DMS79 (cell line): ENCODE results near the gene TMEM190.
"Not testable (repeated sequence)": the region's sequence is repeated elsewhere in the genome, so short reads cannot be mapped to it uniquely, and the experiment has no call there.

Source experiments
- DNase-seq: peaks from one replicate; lab custom pipeline; 2025; lab: John Stamatoyannopoulos, UW

TMEM190 gene

DNA sequence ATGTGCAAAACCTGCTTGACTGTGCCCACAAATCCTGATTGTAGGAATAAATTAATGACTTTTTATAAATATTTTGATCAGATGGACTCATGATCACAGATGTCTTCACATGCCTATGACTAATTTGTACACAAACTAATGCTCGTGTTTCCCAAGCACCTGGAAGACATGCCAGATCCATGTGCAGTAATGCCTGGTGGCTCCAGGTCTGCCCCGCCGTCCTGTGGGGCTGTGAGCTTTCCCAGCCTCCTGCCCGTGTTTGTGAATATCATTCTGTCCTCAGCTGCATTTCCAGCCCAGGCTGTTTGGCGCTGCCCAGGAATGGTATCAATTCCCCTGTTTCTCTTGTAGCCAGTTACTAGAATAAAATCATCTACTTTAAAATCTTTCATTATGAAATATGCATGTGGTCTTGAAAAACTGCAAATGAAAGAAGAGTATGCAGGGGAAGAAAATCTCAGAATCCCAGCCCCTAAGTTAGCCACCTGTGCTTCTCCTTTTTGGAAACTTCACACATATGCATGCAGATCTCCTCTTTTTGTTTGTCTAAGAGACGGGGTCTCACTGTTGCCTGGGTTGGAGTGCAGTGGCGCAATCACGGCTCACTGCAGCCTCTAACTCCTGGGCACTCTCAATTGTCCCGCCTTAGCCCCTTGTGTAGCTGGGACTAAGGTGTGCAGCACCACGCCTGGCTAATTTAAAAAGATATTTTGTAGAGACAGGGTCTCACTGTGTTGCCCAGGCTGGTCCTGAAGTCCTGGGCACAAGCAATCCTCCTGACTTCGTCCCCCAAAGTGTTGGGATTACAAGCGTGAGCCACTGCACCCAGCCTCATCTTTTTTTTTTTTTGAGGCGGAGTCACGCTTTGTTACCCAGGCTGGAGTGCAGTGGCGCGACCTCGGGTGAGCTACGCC lies 15.3 kb downstream of the TMEM190 start:
- no peak for DNase-seq

DNA sequence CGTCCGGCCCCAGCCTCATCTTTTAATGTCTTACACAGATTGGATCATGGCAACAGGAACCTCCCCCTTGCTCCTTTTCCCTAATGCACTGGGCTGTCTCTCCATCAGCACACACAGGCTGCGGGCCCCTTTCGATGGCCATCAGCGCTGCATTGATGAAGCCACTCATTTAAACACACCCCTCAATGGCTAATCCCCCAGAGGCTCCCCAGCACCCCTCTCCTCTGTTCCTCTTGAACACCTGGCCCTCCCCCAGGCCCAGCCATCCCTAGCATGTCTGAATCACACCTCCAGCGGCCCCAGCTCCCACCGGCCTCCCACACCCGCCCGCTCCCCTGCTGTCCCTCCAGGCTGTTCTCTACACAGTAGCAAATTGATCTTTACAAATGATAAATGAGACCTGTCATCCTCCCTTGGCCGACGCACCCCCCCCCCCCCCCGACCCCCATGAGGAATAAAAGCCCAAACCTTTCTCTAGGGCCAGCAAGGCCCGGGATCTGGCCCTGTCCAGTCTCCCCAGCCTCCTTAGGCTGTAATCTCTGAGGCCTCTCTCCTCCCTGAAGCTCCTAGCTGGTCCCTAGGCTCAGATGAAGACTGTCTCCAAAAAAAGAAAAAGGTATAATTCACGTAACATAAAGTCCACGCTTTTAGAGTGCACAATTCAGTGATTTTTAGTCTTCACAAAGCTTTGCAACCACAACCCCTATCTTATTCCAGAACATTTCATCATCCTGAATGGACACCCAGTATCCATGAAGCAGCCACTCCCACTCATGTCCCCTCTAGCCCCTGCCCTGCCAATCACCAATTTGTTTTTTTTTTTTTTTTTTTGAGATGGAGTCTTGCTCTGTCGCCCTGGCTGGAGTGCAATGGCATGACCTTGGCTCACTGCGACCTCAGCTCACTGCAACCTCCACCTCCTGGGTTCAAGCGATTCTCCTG lies 16.5 kb downstream of the TMEM190 start:
- no peak for DNase-seq

- no peak for DNase-seq
Observed at GRCh38 chr19:55398200-55398925, 21.7 kb downstream of the TMEM190 start.

GRCh38 chr19:55400281-55401087 lies 23.9 kb downstream of the TMEM190 start:
- no peak for DNase-seq

GRCh38 chr19:55401390-55401789 lies 24.8 kb downstream of the TMEM190 start:
- not testable (repeated sequence) for DNase-seq

GRCh38 chr19:55402509-55402908 lies 25.9 kb downstream of the TMEM190 start:
- no peak for DNase-seq

DNA sequence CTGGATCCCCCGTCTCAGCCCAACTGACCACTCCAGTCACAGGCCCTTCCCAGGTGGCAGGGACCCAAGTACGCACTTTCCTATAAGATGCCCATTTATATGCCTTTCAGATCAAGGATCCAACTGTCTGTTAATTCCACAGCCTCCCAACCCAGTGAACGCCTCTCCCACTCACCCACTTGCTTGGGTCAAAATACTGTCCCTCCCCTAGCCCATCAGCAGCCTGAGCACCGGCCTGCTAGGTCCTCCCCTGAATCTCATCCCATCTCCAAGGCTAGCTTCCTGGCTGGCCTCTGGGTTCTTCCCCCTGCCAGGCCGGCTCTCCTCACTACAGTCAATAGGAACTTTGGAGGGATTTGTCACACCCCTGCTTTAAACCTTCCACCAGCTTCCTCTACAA lies 29.0 kb downstream of the TMEM190 start:
- no peak for DNase-seq

- no peak for DNase-seq
Observed at GRCh38 chr19:55406091-55406825, 29.6 kb downstream of the TMEM190 start.

GRCh38 chr19:55406826-55407549 lies 30.4 kb downstream of the TMEM190 start:
- DNase-seq, result no peak

DNA sequence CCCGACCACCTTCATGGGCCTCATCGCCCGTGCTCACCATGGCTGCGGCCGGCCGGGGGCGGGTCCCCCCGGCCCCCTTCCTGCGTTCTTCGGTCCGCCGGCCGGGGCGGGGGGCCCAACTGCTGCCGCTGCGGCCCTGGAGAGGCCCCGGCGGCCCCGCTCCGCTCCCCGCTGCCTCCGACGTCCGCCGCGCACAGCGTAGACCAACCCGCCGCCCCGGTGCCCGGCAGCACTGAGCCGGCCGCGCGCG lies 30.8 kb downstream of the TMEM190 start, which contains the start of gene UBE2S:
Gene UBE2S, minus strand, starts transcription at position 239 of the 250 bp plus-strand sequence. Its CDS starts 199 bp downstream, at position 40.
- DNase-seq, result not testable (repeated sequence)

- DNase-seq, result peak; percentile 99
Observed at GRCh38 chr19:55407800-55408532, 31.3 kb downstream of the TMEM190 start.

DNA sequence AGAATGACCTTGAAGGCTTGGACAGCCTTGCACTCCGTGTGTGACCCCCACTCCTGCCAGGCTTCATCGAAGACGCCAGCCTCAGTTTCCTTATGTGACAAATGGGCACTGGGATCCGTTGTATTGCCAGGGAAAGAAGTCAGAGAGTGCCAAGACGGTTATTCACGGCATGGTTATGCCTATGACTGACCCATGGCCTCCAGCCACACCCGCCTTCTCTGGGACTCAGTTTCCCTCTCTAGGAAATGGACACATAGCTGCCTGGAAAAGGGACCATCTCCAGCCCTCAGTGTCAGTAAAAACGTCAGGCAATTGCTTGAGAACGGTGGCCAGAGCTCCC lies 31.9 kb downstream of the TMEM190 start:
- no peak for DNase-seq

DNA sequence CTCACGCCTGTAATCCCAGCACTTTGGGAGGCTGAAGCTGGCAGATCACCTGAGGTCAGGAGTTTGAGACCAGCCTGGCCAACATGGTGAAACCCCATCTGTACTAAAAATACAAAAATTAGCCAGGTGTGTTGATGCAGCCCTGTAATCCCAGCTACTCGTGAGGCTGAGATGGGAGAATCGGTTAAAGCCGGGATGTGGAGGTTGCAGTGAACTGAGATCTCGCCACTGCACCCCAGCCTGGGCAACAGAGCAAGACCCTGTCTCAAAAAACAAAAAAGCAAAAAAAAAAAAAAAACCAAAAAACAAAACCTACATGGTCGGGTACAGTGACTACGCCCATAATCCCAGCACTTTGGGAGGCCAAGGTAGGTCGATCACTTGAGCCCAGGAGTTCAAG lies 32.6 kb downstream of the TMEM190 start:
- not testable (repeated sequence) for DNase-seq

- DNase-seq, result no peak
Observed at GRCh38 chr19:55410168-55410567, 33.5 kb downstream of the TMEM190 start.

DNA sequence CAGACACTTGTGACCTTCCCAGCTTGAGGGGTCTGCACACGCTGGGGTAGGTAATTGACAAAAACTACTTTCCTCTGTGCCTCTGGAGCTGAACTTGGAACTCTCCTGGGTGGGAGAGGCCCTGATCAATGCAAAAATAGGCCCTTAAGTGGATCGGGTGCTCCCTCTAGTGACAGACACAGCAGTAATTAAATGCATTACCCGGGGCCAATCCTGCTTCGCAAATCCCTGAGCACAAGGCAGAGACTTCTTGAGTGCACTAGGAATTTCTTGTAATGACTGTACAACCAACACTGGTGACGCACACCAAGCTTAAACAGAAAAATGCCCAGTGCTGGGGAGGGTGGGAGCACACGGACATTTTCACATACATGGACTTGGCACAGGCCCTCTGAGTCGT lies 41.6 kb downstream of the TMEM190 start:
- no peak for DNase-seq

DNA sequence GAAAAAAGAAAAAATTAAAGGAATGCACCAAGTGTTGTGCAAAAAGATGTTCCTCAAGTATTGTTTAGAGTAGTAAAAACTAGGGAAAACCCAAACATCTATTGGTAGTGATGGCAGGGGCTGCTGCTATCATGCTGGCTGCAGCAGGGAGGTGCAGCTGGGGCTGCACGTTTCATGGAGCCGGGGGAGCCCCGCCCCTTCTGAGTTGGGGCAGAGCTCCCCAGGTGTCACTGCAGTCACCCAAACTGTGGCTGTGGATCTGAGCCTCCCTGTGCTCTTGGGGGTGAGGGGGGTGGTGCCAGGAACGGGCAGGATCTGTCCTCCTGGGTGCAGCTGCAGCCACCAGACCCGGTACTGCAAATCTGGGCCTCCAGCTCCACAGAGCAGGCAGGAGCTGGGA lies 42.5 kb downstream of the TMEM190 start:
- no peak for DNase-seq

DNA sequence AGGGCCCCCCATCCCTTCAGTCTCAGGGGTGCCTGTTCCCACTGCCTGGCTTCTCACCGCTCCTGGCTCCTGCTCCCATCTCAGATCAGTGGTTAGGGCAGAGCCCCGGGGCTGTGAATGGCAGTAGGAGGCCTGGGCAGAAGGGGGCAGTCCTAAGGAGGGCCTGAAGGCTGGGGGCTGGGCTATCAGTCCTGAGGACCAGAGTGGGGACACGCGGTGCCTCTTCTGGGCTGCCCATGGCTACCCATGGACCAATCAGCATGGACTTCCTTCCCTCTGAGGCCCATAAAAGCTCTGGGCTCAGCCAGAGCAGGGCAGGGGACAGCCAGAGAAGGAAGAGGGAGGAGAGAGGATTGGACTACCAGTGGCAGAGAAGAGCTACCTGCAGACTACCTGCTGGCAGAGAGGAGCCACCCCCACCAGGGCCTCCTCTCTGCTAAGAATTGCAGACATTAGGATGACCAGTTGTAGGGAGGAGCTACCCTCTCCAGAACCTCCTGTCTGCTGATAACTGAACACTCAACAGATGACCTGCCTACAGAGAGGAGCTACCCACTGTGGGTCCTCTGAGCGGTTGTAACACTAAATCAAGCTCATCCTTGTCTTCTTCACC lies 43.1 kb downstream of the TMEM190 start:
- no peak for DNase-seq

GRCh38 chr19:55421281-55421680 lies 44.7 kb downstream of the TMEM190 start:
- DNase-seq, result not testable (repeated sequence)
